H9 (cell line): ENCODE measurements around the gene LRRC58. TPM values are rescaled to one million over a fixed set of nuclear protein-coding genes. Genes with fewer than 3 reads are reported as not detected.

ENCODE experiments used
- DNase-seq: peaks from one replicate; pipeline ENCODE4 v3.0.0-alpha.2; 2017
- H2AFZ ChIP-seq: one replicate; pipeline ENCODE4 v1.6.1; 2013; ENCODE audit warnings: mild to moderate bottlenecking, low read length, control low read depth, moderate library complexity
- H2AK5ac ChIP-seq: 2 replicates; pipeline ENCODE4 v1.6.1; 2013; ENCODE audit warnings: low read length, control low read depth, mixed read lengths; ENCODE audit not compliant: insufficient read length
- H2BK120ac ChIP-seq: one replicate; pipeline ENCODE4 v1.6.1; 2013; ENCODE audit warnings: low read depth, mild to moderate bottlenecking, low read length, control low read depth, inconsistent platforms; ENCODE audit not compliant: poor library complexity, severe bottlenecking
- H2BK12ac ChIP-seq: 2 replicates; pipeline ENCODE4 v1.6.1; 2013; ENCODE audit warnings: low read length, control low read depth, mixed read lengths, low read depth; ENCODE audit not compliant: insufficient read length
- H2BK15ac ChIP-seq: 2 replicates; pipeline ENCODE4 v1.6.1; 2013; ENCODE audit warnings: low read depth, low read length, control low read depth
- H2BK20ac ChIP-seq: one replicate; pipeline ENCODE4 v1.6.1; 2013; ENCODE audit warnings: low read depth, mild to moderate bottlenecking, low read length, control low read depth, inconsistent platforms; ENCODE audit not compliant: poor library complexity, severe bottlenecking
- H2BK5ac ChIP-seq: 2 replicates; pipeline ENCODE4 v1.6.1; 2013; ENCODE audit warnings: low read length, control low read depth, mixed read lengths; ENCODE audit not compliant: insufficient read length
- H3K14ac ChIP-seq: 2 replicates; pipeline ENCODE4 v1.6.1; 2013; ENCODE audit warnings: low read length, control low read depth; ENCODE audit not compliant: insufficient read depth
- H3K18ac ChIP-seq: 2 replicates; pipeline ENCODE4 v1.6.1; 2013; ENCODE audit warnings: low read depth, mild to moderate bottlenecking, mixed read lengths, low read length, control low read depth; ENCODE audit not compliant: insufficient read length
- H3K23ac ChIP-seq: 2 replicates; pipeline ENCODE4 v1.6.1; 2013; ENCODE audit warnings: low read length, control low read depth, mixed read lengths, low read depth; ENCODE audit not compliant: insufficient read length
- H3K23me2 ChIP-seq: 2 replicates; pipeline ENCODE4 v1.6.1; 2013; ENCODE audit warnings: low read depth, mild to moderate bottlenecking, mixed read lengths, low read length, control low read depth; ENCODE audit not compliant: insufficient read length, poor library complexity, severe bottlenecking
- H3K27ac ChIP-seq: 2 replicates; pipeline ENCODE4 v1.5.1; 2013; ENCODE audit warnings: low read length, control low read depth, mixed read lengths, low read depth; ENCODE audit not compliant: insufficient read length
- H3K27me3 ChIP-seq: 2 replicates; pipeline ENCODE4 v1.6.1; 2013; ENCODE audit warnings: low read length, control low read depth, inconsistent platforms; ENCODE audit not compliant: insufficient read depth
- H3K4ac ChIP-seq: 2 replicates; pipeline ENCODE4 v1.6.1; 2013; ENCODE audit warnings: low read depth, mild to moderate bottlenecking, control low read depth, inconsistent platforms, low read length, moderate library complexity
- H3K4me1 ChIP-seq: 2 replicates; pipeline ENCODE4 v1.6.1; 2013; ENCODE audit warnings: low read length, control low read depth, inconsistent platforms; ENCODE audit not compliant: insufficient read depth
- H3K4me2 ChIP-seq: 2 replicates; pipeline ENCODE4 v1.6.1; 2013; ENCODE audit warnings: low read length, control low read depth, mixed read lengths; ENCODE audit not compliant: insufficient read length, insufficient read depth
- H3K56ac ChIP-seq: 2 replicates; pipeline ENCODE4 v1.6.1; 2013; ENCODE audit warnings: low read depth, mild to moderate bottlenecking, mixed read lengths, low read length, control low read depth; ENCODE audit not compliant: insufficient read length
- H3K79me1 ChIP-seq: 2 replicates; pipeline ENCODE4 v1.6.1; 2013; ENCODE audit warnings: low read depth, mild to moderate bottlenecking, moderate library complexity, low read length, control low read depth, inconsistent platforms; ENCODE audit not compliant: insufficient read depth, poor library complexity, severe bottlenecking
- H3K79me2 ChIP-seq: 2 replicates; pipeline ENCODE4 v1.6.1; 2013; ENCODE audit warnings: low read length, control low read depth, inconsistent platforms; ENCODE audit not compliant: insufficient read depth
- H3K9ac ChIP-seq: 2 replicates; pipeline ENCODE4 v1.6.1; 2013; ENCODE audit warnings: low read length, control low read depth, mixed read lengths; ENCODE audit not compliant: insufficient read length; ENCODE audit errors: extremely low read depth
- H3K9me3 ChIP-seq: one replicate; pipeline ENCODE4 v1.6.1; 2013; ENCODE audit warnings: low read depth, low read length, inconsistent platforms; ENCODE audit not compliant: control insufficient read depth
- H3T11ph ChIP-seq: one replicate; pipeline ENCODE4 v1.6.1; 2013; ENCODE audit warnings: mild to moderate bottlenecking, low read length, control low read depth, inconsistent platforms
- H4K20me1 ChIP-seq: one replicate; pipeline ENCODE4 v1.6.1; 2013; ENCODE audit not compliant: control insufficient read depth, insufficient read length, insufficient read depth
- H4K5ac ChIP-seq: 2 replicates; pipeline ENCODE4 v1.6.1; 2013; ENCODE audit warnings: low read depth, mild to moderate bottlenecking, mixed read lengths, low read length, control low read depth; ENCODE audit not compliant: insufficient read length
- H4K8ac ChIP-seq: replicated peaks from 2 replicates; pipeline ENCODE4 v1.6.1; 2013; ENCODE audit warnings: low read length, control low read depth, mixed read lengths, low read depth; ENCODE audit not compliant: insufficient read length
- H4K91ac ChIP-seq: 2 replicates; pipeline ENCODE4 v1.6.1; 2013; ENCODE audit warnings: low read depth, mild to moderate bottlenecking, moderate library complexity, mixed read lengths, low read length, control low read depth; ENCODE audit not compliant: insufficient read length
- H3K27ac Mint-ChIP-seq, 3 experiments: 2 replicates in 2 of 3; 3 replicates in 1 of 3; pipeline ENCODE4 v1.8.0; 2020 to 2021; ENCODE audit warnings: mixed read lengths in 3 of 3, mild to moderate bottlenecking in 1 of 3, moderate library complexity in 1 of 3
- H3K27me3 Mint-ChIP-seq: 2 replicates; pipeline ENCODE4 v1.8.0; 2021; ENCODE audit warnings: low read depth, mild to moderate bottlenecking, moderate library complexity, mixed read lengths
- H3K36me3 Mint-ChIP-seq, 3 experiments: 2 replicates in 2 of 3; 3 replicates in 1 of 3; pipeline ENCODE4 v1.8.0; 2020 to 2021; ENCODE audit warnings: low read depth in 3 of 3, mixed read lengths in 3 of 3; ENCODE audit not compliant: insufficient read depth in 1 of 3
- H3K4me1 Mint-ChIP-seq, 2 experiments: 2 replicates each; pipeline ENCODE4 v1.8.0; 2020; ENCODE audit warnings: mixed read lengths in 2 of 2
- H3K4me3 Mint-ChIP-seq, 2 experiments: 2 replicates in 1 of 2; 3 replicates in 1 of 2; pipeline ENCODE4 v1.8.0; 2020 to 2021; ENCODE audit warnings: mild to moderate bottlenecking in 2 of 2, mixed read lengths in 2 of 2, moderate library complexity in 1 of 2
- H3K9me3 Mint-ChIP-seq, 2 experiments: 2 replicates in 1 of 2; 3 replicates in 1 of 2; pipeline ENCODE4 v1.8.0; 2020; ENCODE audit warnings: mild to moderate bottlenecking in 2 of 2, mixed read lengths in 2 of 2, moderate library complexity in 1 of 2
- CTCF ChIP-seq: fragments of 200-600 bp; sonication (generic); conservative IDR thresholded peaks from 3 replicates; pipeline ENCODE4 v1.8.0; 2021; ENCODE audit warnings: antibody characterized with exemption, mild to moderate bottlenecking
- total RNA-seq: library from RNA; stranded (reverse); gene quantifications from 2 replicates; pipeline ENCODE4 v1.2.1, GENCODE V29; 2021

The LRRC58 gene
- total RNA-seq, 1 experiment from 2014 or later: 18.2 TPM

DNA sequence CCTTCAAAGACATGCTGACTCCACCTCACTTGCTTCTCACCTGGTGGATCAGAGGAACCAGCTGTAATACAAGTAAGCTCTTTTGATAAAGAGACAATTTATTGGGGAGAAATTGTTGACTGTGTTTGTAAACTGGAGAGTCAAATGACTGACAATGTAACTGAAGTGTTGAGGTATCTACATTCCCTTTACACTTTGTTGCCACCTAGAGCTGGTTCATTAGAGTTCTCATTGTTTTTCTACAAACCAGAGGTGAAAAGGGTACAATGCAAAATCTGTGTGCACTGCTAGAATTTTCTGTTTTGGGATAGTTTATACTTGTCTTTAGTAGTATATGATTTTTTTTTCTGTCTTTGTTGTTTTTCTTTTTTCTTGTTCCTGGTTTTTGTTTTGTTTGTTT, 8.7 kb upstream of the LRRC58 start:
- no peak overlapping the region for H4K91ac ChIP-seq
- no peak overlapping the region for H3K4me3 Mint-ChIP-seq
- no peak overlapping the region for H2BK12ac ChIP-seq
- H3K9me3 Mint-ChIP-seq: no peaks in the 10 kb centered on the region
- H3K18ac ChIP-seq: no peak overlapping the region
- no peaks in the 10 kb centered on the region for H4K20me1 ChIP-seq
- no peaks in the 10 kb centered on the region for H3K27me3 ChIP-seq
- H3K36me3 Mint-ChIP-seq: no peaks in the 10 kb centered on the region
- H2BK120ac ChIP-seq: no peak overlapping the region
- H2BK20ac ChIP-seq: no peak overlapping the region
- peaks cover 2% of the 10 kb centered on the region; the same call in 1 of the 2 replicates for H3K27me3 Mint-ChIP-seq
- H4K5ac ChIP-seq: no peak overlapping the region
- no peak overlapping the region for H2BK5ac ChIP-seq
- no peak overlapping the region for H3K9ac ChIP-seq
- H3K23me2 ChIP-seq: no peaks in the 10 kb centered on the region
- TF ChIP-seq CTCF: no peak; the same call in 2 of the 3 replicates
- no peak overlapping the region for H2AK5ac ChIP-seq
- H3K14ac ChIP-seq: no peak overlapping the region
- H3K79me2 ChIP-seq: no peaks in the 10 kb centered on the region
- H3K4me1 ChIP-seq: no peaks in the 10 kb centered on the region
- H3K4ac ChIP-seq: no peak overlapping the region
- DNase-seq: no peak
- H3K79me1 ChIP-seq: no peaks in the 10 kb centered on the region
- H3K27ac Mint-ChIP-seq: no peak overlapping the region
- no peak overlapping the region for H4K8ac ChIP-seq
- H3K27ac ChIP-seq: no peak overlapping the region
- H2AFZ ChIP-seq: no peak overlapping the region
- H3K4me2 ChIP-seq: no peak overlapping the region
- H3T11ph ChIP-seq: no peak overlapping the region
- no peaks in the 10 kb centered on the region for H3K9me3 ChIP-seq
- H3K56ac ChIP-seq: no peak overlapping the region
- no peaks in the 10 kb centered on the region for H3K4me1 Mint-ChIP-seq
- H2BK15ac ChIP-seq: no peak overlapping the region
- H3K23ac ChIP-seq: no peak overlapping the region
